ELR (cell line): ENCODE data around the gene MLNR.

Source experiments
- DNase-seq: peaks from one replicate; pipeline ENCODE4 v3.0.0-alpha.2; 2015; ENCODE audit warnings: low read depth

Gene MLNR

DNA sequence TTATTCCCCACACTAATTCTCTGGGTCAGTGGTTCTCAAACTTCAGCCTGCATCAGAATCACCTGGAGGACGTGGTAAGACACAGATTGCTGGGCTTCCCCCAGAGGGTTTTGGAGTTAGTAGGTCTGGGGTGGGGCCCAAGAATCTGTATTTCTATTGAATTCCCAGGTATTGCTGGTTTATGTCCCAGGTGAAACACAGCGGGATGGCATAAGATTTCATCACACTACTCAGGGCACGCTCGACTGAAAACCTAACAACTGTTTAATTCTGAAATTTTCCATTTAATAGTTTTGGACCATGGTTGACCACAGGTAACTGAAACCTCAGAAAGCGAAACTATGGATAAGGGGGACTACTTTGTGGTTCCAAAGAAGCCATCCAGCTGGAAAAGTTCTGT, 6.5 kb downstream of the MLNR start:
- DNase-seq = no peak

DNA sequence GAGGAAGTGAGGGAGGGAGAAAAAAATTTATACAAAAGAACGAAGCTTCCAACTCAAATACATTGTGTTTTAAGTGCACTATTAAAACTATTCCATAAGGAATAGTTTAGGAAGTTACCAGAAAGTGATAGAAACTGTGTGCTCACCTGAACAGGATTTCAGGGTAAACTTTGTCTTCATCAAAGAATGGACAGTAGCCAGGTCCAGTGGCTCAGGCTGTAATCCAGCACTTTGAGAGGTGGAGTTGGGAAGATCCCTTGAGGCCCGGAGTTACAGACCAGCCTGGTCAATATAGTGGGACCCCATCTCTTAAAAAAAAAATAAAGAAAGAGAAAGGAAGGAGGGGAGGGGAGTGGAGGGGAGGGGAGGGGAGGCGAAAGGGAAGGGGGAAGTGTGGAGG, 14.6 kb downstream of the MLNR start:
- DNase-seq = no peak

DNA sequence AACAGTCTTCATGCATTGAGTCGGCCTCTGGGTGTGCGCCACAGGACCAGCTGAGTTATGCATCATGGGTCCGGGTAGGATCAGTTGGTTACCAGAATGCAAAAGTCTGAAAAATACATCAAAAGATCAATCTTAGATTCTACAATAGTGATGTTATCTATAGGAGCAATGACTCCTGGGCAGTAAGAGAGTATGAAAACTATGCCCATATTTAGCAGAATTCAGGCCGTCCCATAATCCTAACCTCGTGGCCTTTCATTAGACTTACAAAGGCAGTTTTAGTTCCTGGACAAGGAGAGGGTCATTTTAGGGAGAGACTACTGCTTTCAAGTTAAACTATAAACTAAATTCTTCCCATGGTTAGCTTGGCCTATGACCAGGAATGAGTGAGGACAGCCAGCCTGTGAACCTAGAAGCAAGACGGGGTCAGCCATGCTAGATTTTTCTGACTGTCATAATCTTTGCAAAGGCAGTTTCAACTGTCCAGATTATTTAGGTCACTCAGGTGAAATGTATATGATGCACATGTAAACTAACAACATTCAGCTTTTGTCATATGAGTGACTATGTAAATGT, 15.8 kb downstream of the MLNR start:
- no peak for DNase-seq

DNA sequence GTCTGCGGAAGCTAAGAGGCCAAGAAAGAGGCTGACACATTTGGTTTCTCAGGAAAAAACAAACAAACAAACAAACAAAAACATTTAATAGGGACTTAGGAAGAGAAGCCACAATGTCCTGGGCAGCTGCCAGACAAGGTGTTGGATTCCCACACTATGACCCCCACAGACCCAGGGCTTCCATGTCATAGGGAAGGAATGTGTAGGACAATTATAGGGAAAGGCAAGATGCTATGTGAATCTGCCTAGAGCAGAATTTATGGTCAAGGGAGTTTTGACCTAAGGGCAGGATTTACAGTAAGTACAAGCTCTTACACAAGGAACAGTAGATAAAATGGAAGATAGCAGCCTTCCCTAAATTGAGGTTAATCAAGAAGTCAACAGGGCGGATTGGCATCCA, 18.5 kb downstream of the MLNR start:
- DNase-seq = peak; percentile 64

DNA sequence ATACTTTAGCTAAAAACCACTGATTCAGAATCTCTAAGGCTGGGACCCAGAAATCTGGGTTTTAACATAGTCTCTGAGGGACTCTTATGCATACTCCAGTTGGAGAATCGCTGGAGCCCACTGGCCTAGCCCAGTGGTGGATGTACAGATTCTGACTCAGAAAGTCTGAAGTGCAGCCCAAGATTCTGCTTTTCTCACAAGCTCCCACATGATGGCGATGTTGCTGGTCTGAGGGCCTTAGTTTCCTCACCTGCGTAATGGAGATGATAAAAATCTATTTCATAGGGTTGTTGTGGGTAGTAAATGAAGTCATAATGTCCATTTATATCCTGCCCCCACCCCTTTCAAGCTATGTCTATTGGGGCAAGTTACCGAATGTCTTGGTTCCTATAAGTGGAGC, 19.9 kb downstream of the MLNR start:
- peak; percentile 73 for DNase-seq

DNA sequence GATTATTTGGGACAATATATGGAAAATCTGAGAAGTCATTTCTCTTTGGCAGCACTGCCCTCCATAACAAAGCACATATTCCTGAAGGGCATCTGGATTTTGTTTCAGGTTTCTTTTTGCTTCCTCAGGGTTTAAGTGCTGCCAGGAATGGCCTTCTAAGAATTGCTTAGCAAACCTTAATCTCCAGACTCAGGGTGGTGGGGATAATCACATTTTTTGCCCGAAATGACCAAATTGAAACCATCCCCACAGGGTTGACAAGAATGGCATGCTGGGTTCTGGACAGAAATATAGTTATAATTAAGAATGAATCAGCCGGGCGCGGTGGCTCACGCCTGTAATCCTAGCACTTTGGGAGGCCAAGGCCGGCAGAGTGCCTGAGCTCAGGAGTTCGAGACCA, 21.2 kb downstream of the MLNR start:
- DNase-seq = no peak

DNA sequence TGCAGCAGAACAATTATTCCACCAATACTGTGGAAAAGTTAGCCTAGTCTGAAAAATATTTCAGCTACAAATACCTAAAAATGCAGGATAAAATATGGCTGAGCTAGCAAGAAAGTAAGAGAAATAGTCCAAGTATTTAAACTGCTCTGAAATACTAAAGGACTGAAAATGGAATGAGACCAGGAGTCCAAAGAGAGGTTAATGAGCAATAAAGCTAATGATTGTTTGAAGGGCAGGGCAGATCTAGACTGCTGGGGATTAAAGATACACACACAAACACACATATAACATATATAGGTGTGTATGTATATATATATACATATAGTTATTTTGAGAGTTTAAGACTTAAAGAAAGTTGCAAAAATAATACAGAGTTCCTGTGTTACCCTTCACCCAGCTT, 25.0 kb downstream of the MLNR start:
- no peak for DNase-seq

DNA sequence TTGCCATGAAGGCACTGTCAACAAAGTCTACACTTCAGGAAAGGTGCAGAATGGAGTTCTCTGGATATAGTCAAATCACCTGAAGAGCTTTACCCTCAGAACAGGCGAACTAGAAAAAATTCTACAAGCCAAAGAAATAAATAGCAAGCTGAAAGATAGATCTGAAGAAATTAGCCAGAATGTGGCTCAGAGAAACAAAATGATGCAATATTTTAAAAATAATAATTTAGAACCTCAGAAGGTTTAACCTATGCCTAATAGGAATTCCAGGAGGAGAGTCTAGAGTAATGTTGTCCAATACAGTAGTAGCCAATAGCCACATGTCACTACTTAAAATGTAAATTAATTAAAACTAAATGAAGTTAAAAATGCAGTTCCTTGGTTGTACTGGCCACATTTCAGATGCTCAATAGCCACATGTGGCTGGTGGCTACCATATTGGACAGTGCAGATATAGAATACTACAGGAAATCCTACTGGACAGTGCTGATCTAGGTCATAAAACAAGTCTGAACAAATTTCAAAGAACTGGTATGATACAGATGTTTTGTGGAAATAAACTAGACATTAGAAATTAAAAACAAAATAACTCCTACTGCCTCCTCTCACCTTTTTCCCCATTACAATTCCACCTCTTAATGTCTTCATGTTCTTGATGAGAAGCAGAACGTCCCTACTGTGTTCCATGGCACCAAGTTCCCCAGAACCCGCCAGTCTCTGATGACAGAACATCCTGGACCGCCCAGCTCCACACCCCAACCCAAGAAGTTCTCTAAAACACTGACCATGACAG, 26.9 kb downstream of the MLNR start:
- no peak for DNase-seq

DNA sequence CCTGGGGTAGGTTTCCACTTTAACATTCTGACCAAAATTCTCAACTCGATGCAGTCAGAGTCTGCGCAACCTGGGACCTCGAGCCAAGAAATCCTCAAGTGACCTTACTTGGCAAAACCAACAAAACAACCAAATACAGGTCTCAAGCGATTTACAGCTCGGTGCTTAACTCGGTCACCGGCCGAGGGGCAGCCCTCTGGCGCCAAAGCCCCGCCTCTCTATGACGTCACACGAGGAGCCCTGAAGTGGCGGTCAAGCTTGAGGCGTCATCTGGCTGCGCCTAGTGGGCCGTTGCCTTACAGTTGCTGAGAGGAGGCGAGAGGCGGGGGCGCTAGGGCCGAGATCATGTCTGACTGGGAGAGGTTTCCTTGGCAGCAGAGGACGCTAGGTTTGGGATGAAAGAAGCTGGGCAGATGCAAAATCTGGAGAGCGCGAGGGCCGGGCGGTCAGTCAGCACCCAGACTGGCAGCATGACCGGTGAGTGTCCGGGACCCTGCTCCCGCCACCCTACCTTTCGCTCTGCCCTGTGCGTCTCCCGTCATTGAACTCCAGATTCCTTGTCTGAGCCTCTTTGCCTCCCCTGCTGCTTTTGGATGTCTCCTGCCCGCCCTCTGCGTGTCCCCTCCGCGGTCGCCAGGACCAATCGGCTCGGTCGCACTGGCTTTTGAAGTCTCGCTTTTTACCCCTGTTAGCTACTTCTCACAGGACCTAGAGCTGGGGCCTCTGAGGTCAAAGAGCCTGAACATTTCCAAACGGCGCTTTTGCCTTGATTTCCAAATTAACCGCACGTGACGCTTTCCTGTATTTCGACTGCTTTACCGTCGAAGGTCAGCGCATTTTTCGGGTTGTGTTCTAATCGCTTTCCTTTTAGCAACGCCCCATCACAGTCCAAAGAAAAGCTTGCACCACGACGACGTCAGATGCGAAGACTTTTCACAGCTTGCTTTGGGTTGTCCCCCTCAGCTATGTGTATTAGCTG, 27.8 kb downstream of the MLNR start, which contains the start of gene CDADC1:
Gene CDADC1, plus strand, starts transcription at position 283 of the 979 bp plus-strand sequence. Its CDS starts 113 bp downstream, at position 396.
- peak; percentile 97 for DNase-seq

DNA sequence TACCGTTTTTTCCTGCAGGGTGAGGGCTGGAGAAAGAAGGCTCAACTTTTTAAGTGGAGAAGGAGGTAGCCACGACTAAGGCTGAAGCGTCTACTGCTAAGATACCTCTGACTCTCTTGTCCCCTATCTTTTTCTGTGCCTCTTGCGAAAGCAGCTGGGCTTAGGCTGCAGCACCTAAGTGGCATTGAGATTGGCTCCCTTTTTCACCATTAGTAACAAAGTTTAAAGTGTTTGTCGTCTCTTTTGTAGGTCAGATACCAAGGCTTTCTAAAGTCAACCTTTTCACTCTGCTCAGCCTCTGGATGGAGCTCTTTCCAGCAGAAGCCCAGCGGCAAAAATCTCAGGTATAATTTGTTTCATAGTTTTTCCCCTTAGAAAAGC, 28.5 kb downstream of the MLNR start:
- DNase-seq = no peak

DNA sequence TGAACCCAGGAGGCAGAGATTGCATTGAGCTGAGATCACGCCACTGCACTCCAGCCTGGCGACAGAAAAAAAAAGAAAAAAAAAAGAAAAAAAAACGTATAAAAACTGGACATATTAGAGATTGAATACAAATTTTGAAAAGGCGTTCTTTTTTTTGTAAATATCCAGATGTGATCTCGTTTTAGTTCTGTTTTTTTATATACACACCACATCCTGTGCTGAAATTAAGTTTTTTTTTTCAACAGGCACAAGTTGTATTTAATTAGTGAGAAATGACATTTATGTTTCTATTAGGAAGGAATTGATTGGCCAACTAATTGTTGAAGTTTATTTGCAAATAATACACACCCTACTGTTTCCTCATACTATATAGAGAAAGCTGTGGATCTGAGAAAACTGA, 31.2 kb downstream of the MLNR start:
- no peak for DNase-seq

DNA sequence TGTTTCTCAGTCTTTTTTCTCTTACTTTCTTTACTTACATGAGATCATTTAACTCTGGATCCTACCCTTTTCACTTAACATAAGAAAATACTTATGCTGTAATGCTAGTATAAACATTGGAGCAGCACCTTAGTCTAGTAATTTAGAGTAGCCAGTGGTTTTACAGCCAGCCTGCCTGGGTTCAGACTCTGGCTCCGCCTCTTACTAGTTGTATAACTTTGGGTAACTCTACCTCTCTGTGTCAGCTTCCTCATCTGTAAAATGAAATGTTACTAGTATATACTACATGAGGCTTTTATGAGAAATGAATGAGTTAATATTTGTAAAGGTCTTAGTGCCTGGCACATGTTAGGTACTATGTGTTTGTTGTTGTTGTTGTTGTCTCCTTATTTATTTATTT, 33.2 kb downstream of the MLNR start:
- no peak for DNase-seq

DNA sequence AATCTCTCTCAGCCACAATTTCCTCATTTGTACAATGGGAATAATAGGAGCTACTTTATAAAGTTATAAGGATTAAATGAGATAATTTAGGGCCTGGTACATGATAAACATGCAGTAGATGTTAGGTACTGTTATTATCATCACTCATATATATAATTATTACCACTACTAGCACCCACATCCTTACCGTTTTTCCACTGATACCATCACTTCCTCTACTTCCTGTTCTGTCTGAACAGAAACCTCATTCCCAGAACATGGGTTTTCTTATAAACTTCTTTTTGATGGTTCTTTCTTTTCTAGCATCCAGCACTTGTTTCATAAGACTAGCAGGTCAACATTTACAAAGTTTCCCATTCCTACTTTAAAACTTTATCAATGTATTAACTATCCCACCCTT, 33.9 kb downstream of the MLNR start:
- DNase-seq = no peak

DNA sequence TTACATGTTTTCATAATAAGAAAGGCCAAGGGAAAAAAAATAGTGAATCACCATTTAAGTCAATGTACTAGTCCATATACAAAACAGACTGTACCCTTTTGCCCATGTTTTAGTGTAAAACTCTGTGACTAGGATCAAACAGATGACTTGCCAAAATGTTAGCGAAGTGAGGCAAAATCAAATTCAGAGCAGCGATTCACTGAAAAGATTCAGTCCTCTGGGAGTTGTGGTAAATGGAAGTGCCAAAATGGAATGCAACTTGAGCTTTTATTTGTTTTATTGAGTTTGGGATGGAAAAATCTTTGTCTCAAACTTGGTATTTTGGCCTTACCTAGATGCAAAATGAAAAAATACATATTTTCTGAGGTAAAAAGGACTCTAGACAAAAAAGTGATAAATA, 36.7 kb downstream of the MLNR start:
- DNase-seq = no peak

DNA sequence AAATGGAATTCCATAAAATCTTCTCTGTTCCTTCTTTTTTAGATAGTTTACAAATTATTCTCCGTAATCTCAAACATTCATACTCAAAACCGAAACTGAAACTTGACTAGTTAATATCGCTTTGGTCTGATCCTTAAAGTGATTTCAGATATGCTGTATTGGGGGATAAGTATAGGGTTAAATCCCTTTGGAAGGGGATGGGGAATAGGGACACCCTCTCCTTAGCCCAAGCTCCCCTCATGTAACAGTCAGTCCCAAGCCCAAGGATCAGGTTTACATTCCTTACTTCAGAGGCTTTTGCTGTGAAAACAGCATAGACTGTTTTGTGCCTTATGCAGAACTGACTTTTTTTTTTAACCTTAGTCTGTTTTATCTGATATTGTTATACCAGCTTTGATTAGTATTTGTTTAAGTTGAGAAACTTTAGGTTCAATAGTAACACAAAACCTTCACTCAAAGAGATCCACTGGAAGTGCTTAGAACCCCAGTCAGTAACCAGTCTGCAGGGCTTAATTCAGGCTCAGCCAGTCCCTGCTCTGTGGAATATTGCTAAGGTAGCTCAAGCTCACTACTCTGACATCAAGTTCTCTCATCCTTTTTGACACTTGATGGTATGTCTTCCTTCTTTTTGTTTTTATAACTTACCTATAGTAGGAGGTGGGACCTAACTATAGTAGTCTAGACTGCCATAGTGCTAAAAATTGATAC, 38.1 kb downstream of the MLNR start:
- no peak for DNase-seq

DNA sequence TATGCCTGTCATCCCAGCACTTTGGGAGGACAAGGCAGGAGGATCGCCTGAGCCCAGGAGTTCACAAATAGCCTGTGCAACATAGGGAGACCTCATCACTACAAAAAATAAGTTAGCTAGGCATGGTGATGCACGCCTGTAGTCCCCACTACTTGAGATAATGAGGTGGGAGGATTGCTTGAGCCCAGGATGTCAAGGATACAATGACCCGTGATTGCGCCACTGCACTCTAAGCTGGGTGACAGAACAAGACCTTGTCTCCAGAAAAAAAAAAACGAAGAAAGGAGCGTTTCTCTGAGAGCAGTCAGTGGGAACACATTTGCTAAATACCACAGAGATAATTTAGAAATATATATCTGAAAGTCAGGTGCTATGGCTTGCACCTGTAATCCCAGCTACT, 39.4 kb downstream of the MLNR start:
- DNase-seq = no peak

DNA sequence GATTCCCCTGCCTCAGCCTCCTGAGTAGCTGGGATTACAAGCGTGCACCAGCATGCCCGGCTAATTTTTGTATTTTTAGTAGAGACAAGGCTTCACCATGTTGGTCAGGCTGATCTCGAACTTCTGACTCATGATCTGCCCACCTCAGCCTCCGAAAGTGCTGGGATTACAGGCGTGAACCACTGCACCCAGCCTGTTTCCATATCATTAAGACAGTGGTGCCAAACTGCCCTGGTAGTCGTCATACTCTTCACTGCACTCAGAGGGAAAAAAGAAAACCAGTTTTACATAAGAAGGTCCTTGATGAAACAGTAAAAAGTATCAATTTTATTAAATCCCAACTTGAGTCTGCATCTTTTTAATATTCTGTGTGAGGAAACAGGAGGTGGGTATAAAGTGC, 42.5 kb downstream of the MLNR start:
- no peak for DNase-seq

DNA sequence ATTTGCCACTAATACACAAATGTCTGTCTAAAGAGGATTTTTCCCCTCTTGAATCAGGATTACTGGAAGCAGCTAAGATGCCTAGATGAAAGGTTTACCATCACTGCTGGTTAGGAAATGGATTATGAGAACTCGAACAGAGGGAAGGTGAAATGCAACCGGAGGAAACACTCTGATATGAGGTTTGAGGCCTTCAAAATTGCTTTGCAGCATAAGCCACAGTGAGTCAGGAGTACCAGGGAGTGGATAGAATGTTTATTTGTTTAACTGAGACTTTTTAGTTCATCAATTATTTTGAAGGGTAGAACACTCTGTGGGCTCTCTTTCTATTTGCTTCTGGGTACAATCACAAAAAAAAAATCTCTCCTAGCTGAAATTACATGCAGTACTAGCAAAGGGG, 45.7 kb downstream of the MLNR start:
- DNase-seq = peak; percentile 32

DNA sequence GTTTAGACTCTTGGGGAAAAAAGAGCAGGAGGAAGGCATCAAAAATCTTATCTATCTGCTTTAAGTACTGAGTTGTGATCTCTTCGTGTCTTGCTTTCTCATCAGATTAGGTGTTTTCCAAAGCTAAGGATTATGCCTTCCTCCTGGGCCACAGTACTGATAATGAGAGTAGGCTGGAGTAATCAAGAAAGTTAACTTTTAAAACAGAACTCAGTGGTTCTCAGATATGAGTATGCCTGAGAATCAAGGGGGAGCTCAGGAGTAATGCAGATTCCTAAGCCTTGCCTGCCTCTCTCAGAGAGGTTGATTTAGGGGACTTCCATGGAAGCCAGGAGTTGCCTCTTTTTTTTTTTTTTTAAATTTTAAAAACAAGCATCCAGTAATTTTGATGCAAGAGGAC, 51.1 kb downstream of the MLNR start:
- DNase-seq = no peak
